DMS79 (cell line): ENCODE results near the gene STEAP1B.

ENCODE experiments used
- DNase-seq: peaks from one replicate; lab custom pipeline; 2025; lab: John Stamatoyannopoulos, UW

The STEAP1B gene

DNA sequence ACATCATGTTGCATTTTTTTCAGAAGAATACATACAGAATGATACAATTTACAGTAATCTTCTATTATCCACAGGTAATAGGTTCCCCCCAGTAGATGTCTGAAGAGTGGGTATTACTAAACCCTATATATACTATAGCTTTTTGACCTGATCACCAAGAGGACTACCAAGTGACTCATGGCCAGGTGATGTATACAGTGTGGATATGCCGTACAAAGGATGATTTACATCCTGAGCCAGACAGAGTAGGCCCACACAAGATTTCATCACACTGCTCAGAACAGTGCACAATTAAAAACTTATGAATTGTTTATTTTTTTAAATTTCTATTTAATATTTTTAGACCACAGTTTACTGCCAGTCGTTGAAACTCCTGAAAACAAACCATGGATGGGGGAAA is 70.6 kb downstream of the STEAP1B start:
- no peak for DNase-seq

DNA sequence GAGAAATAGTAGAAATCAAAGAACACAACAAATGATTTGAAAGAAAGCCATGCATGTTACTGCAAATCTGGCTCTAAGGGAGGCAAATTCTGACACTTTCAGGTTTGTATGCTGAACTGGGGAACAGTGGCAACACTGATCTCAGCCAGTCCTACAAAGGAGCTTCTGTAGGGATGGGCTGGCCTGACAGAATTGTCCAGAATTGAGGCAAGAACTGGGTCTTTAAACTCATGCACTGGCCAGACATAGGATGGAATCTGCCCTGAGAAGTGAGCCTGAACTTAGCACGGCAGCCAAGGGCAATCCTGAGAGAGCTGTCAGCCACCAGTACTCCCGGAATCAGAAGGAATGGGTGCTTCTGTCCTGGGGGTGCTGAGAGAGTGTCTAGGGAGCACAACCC is 72.1 kb downstream of the STEAP1B start:
- DNase-seq: no peak

DNA sequence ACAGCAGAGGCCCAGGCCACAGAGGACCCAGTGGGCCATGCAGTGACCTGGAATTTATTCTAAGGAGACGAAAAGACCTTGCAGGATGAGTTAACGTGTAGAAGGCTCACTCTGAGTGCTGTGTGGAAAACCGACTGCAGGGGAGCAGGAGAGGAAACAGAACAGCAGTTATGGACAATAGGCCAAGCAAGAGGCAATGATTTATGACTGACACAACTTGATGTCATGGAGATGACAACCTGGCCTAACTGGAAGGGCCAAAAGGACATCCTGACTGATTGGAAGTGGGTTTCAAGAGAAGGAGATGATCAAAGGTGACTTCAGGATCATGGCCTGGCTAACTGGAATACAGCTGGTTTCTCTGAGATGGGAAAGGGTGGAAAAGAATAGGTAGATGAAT is 72.9 kb downstream of the STEAP1B start:
- no peak for DNase-seq

DNA sequence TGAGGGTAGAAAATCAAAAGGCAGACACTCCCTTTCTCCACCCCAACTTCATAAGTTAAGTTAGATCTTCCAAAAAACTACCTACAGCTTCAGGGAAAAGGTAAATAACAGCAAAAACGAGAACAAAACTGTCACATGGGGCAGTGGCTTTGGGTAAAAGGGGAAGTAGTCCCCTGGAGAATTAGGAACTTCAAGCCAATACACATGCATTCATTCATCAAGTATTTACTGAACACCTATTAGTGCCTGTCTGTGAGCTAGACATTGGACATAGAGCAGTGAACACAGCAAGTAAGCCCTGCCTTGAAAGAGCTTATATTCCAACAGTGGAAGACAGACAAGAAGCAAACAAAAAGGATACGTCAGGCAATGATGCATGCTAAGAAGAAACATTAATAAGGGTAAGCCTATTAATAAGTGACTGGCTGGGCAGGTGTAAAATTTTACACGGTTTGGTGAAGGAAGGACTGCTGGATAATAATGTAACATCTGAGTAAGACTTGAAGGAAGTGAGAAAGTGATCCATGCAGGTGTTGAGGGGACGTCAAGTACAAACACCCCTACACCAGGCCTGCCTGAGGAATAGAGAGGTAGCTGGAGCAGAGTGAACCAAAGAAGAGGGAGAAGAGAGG is 73.4 kb downstream of the STEAP1B start:
- DNase-seq: no peak

DNA sequence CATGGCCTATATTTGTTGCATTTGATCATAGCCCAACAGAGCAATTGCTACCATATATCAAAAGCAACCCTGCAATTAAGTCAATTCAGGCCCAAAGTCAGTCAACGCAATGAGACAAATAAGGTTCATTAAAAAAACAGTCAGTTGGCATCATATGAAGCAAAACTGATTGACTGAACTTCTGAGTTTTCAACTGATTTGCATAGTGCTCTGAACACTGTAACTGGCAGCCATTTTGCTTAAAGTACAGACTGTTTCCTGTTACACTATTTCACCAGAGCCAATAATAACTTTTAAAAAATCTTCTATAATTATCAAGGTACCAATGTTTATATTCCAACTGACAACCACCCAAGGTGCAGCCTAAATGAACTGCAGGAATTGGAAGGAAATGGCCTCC is 74.6 kb downstream of the STEAP1B start:
- no peak for DNase-seq

DNA sequence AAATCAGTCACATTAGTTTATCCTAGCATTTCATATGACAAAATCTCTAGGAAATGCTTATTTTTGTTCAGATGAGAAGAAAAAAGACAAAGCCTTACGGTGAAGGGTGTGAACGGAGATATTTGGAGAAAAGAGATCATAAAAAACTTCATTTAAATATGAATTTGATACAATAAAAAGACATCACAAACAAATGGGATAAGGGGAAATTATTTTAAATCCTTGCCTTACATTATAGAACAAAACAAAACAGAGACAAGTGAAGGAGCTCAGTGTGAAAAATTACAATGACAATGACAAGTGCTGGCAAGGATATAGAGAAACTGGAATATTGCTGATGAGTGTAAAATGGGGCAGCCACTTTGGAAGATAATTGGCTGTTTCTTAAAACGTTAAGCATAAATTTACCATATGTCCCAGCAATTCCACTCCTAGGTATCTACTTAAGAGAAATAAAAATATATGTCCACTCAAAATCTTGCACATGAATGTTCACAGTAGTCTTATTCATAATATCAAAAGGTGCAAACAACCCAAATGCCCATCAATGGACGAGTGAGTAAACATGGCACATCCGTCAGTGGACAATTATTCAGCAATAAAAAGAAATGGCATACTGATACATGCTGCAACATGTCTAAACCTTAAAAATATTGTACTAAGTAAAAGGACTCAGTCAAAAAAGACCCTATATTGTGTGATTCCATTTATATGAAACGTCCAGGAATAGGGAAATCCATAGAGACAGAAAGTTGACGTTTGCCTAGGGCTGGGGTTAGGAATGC is 77.0 kb downstream of the STEAP1B start:
- DNase-seq: no peak

DNA sequence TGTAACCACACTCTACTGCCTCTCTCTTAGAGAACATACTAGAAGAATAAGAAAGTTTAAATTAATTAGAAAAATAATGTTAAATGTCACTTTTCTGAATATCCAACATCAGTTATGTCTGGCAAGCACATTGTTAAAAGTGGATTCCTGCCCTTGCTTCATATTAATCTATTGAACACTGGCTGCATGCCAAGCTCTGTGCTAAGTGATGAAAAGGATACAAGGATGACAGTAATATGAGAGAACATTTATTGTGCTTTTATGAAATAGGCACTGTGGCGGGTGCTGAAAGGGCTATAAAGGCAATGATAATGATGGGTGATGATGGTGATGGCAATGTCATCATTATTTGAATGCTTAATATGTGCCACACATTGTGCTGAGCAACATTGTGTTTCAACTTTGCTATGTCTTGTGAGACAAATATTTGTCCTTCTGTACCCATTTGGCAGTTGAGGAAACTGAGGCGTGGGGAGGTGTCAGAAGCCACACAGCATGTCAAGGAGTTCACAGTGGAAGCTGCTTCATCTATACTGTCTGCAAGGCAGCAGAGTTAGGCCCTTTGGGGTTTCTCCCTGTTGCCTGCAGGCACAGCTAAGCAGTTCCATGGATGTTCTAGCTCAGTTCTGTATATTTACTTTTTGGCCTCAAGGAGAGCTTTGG is 78.9 kb downstream of the STEAP1B start:
- no peak for DNase-seq

DNA sequence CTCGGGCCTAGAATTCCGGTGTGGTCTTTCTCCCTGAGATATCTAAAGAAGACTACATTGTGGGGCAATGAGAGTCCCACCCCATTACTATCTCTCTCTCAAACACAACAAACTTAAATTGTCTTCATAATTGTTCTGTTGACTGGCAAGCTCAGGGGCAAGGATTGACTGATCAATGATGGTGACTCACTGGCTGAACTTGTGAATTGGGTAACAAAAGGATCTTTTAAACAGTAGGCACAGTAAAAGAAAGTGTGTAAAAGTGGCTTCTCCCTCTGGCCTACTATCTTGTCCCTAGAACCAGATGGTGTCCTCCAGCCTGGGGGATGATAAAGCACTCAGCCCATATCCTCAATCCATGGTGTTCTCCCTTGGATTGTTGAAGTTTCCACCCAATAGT is 80.0 kb downstream of the STEAP1B start:
- no peak for DNase-seq

DNA sequence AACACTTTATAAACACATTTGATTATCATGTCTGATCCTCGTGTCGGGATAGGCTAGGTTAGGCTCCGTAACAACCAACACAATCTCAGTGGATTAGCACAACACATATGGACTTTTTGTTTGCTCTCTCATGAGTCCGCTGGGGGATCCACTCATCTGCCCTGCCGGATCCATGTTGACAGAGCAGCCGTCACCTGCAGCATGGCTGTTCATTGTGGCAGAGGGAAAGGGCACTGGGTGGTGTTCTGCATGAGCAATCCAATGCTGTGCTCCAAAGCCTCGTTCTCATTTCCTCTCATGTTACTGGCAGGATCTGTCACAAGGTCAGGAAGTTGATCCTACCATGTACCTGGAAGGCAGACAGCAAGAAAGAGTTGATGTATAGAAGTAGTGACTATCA is 80.5 kb downstream of the STEAP1B start:
- DNase-seq: no peak

DNA sequence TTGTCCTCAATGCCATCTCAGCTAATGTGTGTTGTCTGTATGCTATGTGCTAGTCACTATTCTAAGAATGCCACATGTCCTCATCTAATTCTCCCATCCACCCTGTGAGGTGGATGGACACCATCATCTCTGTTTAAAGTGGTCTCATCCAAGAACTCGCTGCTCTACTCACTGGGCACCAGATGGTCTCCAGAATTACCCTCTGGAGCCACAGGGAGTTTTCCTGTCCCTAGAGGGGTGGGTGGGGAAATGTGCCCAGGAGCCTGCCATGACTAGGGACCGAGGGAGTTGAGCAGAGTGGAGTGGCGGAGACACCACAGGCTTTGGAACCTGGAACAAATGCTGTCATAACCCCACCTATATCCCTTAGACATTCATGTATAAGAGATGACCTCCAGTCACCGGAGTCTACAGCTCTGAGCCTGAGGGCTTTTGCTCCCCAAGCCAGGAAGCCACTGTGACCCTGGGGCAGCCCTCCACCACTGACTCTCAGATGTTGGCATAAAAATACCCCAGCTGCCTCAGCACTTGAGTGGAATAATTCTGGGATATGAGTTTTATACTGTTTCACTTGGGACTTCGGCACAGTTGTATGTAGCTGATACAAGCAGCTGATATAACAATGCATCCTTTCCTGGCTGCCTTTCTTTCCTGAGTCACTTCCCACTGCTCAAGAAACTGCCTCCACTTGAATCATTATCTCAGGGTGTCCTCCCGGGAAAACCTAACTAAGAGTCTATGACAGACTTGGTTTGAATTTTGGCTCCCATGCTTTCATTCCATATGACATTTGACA is 81.5 kb downstream of the STEAP1B start:
- no peak for DNase-seq

DNA sequence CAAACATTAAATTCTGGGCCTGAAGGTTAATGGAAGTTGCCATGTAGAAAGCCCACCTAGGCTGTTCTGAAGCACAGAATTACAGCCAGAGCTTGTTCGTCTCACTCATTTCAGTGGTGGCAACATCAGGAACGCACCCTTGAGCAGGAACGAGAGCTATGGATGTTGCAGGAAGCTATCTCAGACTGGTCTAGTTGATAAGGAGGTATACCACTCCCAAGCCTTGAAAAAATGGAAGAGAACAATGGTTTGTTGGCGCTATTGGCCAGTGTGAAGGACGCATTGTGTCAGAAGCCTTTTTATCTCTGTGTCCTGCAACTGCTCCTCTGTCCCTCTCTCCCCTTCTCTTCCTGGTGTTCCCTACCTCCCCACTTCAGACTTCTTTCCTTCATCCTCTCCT is 82.1 kb downstream of the STEAP1B start:
- no peak for DNase-seq

DNA sequence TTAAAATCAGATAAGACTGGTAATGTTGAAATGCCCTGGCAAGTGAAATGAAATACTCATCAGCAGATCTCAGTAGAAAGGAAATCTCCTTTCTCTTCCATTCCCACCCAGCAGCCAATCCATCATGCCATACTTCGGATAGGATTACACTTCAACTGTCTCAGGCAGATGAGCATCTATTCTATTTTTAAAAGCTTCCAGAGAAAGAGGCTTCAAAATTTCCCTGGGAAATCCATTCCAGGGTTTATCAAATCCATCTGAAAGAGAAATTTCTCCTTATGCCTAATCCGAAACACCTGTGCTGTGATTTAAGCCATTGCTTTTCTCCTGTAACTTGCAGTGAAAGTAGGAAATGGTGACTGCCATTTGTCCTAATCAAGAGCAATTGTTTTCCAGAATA is 82.6 kb downstream of the STEAP1B start:
- no peak for DNase-seq

DNA sequence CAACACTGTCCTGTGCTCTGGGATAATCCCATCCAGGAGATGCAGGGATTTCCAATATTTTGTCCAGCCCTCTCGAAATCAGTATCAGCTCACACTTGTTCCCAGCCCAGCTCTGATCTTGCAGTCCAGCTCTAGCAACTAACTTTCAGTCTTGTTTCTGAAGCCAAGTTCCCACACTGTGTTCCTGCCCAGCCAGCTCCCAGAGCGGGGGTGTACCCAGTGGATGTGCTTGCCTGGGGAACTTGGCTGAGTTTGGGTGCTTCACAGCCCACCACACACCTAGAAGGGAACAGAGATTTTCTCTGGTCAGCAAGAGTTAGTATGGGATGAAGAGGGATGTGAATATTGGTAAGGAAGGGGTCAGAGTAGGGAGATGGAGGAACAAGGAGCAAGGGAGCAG is 85.6 kb downstream of the STEAP1B start:
- no peak for DNase-seq

DNA sequence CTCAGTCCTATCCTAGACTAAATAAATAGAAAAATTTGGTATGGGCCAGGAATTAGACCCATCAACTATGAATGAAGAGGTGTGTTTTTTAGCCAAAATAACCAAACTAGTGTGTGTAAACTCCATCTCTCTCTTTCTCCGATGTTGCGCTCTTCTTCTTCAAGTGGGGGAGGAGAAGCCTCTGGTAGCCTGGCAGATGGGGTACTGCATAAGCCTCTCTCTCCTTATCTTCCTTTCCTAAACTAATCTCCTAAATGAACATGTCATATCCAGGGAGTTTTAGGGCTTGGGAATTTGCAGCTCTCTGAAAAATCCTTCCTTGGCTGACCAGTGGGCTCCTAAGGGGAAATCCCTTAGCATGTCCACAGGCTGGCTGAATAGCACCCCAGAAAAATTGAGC is 86.8 kb downstream of the STEAP1B start:
- DNase-seq: no peak

DNA sequence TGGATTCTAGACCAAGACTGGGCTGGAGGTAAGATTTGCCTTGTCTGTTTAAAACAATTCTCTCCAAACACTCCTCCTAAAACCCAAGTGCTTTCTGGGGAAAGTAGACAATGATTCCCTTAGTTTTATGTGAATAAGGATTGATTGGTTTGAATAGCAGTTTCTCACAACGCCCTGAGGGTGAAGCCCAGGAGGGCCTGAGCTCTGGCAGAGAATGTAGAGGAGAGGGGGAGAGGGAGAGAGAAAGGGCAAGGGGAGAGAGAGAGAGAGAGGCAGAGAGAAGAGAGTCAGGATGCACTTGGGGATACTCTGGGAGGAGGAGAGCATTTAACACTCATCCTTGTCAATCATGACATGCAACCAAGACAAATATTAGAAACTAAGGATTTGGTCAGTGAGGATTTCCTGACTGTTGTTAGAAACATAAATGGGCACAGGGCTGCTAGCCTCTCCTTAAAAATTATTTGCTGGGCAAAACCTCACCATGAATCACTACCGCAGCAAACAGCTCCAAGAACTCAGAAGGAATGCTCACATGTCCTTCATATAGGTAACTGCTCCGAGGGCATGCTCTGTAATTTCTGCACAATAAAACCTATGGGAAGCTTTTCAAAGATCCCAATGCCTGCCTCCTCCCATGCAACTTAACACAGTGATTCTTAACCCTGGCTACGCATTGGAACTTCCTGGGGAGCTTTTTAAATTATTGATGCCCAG is 87.9 kb downstream of the STEAP1B start:
- no peak for DNase-seq

DNA sequence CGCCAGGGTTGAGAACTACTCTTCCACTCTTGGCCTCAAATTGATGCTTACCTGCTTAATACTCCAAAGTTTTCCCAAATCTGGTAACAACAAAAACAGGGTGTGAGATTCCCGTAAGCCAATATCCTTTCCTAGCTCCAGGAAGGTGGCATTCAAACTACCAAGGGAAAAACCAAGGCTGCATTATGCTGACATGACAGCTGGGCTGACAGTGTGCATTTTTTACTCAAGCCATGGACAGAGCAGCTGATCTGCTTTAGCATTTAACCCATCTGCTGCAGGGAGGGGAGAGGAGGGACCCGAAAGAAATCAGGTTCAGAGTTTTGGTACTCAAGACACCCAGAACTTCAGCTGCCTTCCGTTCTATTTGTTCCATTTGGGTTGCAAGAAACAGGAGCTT is 93.3 kb downstream of the STEAP1B start:
- DNase-seq: no peak

DNA sequence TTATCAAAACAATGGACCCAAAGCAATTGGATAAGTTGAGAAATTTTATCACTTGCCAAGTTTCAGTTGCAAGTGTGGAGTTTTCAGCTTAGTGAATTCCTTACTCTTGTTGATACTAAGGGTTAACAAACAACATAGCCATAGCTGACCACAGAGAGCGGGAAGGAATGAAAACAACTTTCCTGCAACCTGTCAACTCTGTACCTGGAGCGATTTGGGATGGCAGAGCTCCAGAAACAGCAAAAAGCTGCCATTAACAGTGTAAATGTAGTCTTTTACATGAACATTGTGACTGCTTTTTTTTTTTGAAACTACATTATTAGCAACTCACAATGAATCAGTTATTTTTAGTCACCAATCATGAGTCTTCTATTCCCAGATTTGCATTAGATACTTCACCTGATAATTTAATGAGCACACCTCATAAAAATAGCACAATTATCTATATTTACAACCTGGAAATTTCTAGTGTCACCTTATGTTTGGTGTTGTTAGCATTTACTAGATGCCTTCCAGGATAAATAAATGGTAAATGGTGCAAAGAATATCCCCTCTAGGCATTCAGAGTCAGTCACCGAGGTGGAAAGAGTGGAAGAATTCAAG is 95.5 kb downstream of the STEAP1B start:
- no peak for DNase-seq

DNA sequence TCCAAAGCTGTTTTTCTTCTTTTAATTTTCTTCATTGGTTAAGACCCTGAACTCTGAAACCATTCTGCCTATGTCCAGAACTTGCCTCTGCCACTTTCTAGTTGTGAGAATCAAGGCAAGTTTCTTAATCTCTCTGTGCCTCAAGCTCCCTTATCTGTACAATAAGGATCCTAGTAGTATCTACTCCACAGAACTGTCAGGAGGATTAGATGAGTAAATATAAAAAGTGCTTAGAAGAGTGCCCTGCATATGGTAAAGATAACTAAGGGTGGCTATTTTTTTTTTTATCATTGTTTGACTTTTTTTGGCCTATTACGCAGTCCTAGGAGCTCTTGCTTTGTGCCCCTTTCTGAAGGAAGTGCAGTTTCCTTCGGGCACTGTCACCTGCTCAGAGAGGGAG is 96.6 kb downstream of the STEAP1B start:
- no peak for DNase-seq

DNA sequence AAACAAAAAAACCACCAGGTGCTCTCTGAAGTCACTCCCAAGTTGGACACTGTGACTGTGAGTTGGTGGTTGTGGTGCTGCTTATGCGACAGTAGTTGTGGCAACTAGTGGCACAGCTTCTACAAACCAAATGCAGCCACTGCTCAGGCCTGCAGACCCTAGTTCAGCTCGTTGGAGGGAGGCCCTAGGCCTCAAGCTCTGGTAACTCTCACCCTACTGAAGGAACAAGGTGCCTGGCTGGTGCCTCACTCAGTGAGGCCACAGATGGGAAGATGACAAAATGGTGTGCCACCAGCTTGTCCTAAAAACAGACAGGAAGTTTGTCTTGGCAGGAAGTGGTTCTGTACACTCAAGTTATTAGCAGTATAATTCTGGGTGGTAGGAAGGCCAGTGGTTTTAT is 97.7 kb downstream of the STEAP1B start:
- DNase-seq: no peak

DNA sequence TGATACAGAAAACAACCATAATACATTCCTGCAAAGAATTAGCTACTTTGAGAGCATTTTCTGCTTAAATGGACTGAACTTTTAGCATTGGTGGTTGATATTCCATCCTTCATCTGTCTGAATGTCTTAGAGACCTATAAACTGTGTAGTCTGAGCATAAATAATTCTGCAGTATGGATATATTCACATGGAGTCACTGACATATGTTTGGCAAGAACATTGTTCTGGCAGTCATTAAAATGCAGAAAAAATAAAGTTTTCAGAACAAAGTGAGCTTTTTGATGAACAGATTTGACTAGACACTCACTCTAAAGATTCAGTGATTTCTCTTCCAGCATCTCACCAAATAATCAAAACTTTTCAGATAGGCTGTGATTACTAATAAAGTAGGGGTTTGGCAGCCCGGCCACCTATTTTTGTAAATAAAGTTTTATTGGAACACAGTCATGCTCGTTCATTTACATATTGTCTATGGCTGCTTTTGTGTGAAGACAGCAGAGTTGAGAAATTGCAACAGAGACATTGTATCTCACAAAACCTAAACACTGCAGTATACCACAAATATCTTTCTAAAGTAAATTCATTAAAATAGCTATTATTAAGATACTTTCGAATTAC is 98.9 kb downstream of the STEAP1B start:
- no peak for DNase-seq
